ENCODE data around the gene HECW1.

Gene HECW1

DNA sequence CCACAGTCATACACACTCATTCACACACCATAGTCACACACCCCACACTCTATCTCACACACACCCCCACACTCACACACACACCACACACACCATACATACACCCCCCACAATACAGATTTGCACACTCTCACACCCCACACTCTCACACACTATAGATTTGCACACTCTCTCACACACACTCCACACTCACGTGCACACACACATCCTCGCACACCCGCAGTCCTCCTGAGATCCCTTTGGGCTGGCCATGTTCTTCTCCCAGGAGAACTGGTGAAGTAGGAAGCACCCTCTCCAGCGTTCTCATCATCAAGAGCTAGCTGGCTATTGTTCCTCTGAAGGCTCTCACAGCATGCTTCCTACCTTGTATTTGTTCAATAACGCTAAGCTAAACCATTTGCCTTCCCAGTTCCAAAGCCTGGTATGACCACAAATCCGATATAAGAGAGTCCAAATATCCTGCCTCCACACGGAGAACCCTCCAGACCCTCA is 86.2 kb downstream of the HECW1 start:
- ChIA-PET CTCF (interaction anchor here (0.6 to 1.1 kb wide), 4 partner anchors 15 to 641 kb away, joined by 3 to 5 read pairs (median 4); no protein-coding TSS in a partner anchor), POLR2A (interaction anchor here (0.8 kb wide), 1 partner anchor 384 kb away, joined by 3 read pairs; the partner anchor contains the start of gene STK17A)
- H3K27ac ChIP-seq (ENCODE audit: extremely low read depth, low read depth, low read length) = no peak overlapping the region

DNA sequence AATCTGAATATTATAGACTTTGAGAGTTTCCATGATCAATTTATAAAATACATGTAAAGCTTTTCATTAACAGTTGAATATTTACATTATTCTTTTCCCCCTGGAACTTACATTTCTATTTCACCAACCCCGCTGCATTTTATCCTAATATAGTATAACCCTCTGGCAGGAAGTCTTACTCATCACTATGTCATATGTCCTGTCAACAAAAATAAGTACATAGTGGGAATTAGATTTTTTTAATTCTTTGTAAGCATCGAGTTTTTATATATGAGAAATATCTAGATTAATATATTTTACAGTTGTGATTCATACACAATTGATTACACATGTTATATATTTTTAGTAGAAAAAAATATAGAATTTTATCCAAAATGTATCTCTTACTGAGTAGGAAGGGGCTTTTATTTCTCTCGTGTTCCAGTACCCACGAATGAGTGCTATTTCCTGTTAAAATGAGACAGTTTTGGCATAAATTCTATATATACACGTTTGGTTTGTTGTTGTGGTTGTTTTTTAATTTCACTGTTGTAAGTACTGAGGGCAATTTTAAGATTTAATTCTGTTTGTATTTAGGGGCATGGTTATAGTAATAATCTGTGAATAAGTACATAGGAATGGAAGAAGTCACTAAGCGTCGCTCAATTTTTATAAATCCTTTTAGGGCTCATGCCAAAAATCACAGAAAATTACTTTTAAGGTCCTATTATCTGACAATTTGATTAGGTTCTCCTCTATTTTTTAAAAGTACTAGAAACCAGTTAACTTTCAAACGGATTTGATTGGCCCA is 87.1 kb downstream of the HECW1 start:
- Histone ChIP-seq H3K4me3 (ENCODE audit: low read depth, low read length) (no peak overlapping the region), H3K4me1 (ENCODE audit: control insufficient read depth, insufficient read depth, low read length) (no peaks in the 10 kb centered on the region), H3K9me3 (ENCODE audit: control insufficient read depth, insufficient read depth, low read depth, low read length) (no peaks in the 10 kb centered on the region), H3K27ac (ENCODE audit: extremely low read depth, low read depth, low read length) (no peak overlapping the region), H3K36me3 (ENCODE audit: control insufficient read depth in 2 of 2, insufficient read depth in 1 of 2, low read length in 2 of 2) (no peaks in the 10 kb centered on the region)
- CTCF ChIA-PET = interaction anchor here (0.6 to 1.1 kb wide), 3 partner anchors 14 to 640 kb away, joined by 3 to 4 read pairs (median 3); no protein-coding TSS in a partner anchor
- POLR2A ChIA-PET = interaction anchor here (0.8 kb wide), 1 partner anchor 383 kb away, joined by 3 read pairs; the partner anchor contains the start of gene STK17A
- TF ChIP-seq EGR2 (tag by site-specific recombination; IDR thresholded peaks at IDR 0.05; ENCODE audit: low read depth) (no peak), ZNF629 (tag by site-specific recombination; IDR thresholded peaks at IDR 0.05) (no peak), ZNF830 (tag by site-specific recombination; IDR thresholded peaks at IDR 0.05; ENCODE audit: low read depth) (no peak), ZSCAN23 (tag by site-specific recombination; IDR thresholded peaks at IDR 0.05) (no peak), MZF1 (tag by site-specific recombination; IDR thresholded peaks at IDR 0.05; ENCODE audit: borderline replicate concordance) (no peak), ZBTB20 (tag by site-specific recombination; IDR thresholded peaks at IDR 0.05) (no peak), ZNF529 (tag by site-specific recombination; IDR thresholded peaks at IDR 0.05; ENCODE audit: insufficient replicate concordance) (no peak), ZNF354C (tag by site-specific recombination; IDR thresholded peaks at IDR 0.05; ENCODE audit: borderline replicate concordance, low read depth) (no peak)
- TF ChIP-seq, protein P1, sequence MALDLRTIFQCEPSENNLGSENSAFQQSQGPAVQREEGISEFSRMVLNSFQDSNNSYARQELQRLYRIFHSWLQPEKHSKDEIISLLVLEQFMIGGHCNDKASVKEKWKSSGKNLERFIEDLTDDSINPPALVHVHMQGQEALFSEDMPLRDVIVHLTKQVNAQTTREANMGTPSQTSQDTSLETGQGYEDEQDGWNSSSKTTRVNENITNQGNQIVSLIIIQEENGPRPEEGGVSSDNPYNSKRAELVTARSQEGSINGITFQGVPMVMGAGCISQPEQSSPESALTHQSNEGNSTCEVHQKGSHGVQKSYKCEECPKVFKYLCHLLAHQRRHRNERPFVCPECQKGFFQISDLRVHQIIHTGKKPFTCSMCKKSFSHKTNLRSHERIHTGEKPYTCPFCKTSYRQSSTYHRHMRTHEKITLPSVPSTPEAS (tag by site-specific recombination; IDR thresholded peaks at IDR 0.05) = no peak
- TF ChIP-seq, protein P2, sequence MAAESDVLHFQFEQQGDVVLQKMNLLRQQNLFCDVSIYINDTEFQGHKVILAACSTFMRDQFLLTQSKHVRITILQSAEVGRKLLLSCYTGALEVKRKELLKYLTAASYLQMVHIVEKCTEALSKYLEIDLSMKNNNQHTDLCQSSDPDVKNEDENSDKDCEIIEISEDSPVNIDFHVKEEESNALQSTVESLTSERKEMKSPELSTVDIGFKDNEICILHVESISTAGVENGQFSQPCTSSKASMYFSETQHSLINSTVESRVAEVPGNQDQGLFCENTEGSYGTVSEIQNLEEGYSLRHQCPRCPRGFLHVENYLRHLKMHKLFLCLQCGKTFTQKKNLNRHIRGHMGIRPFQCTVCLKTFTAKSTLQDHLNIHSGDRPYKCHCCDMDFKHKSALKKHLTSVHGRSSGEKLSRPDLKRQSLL (tag by site-specific recombination; IDR thresholded peaks at IDR 0.05) = no peak

More for the DNA sequence above, 86.2 kb downstream of the HECW1 start:
- no peak for TF ChIP-seq ZNF658 (tag by site-specific recombination; IDR thresholded peaks at IDR 0.05)
- TF ChIP-seq, protein P3, sequence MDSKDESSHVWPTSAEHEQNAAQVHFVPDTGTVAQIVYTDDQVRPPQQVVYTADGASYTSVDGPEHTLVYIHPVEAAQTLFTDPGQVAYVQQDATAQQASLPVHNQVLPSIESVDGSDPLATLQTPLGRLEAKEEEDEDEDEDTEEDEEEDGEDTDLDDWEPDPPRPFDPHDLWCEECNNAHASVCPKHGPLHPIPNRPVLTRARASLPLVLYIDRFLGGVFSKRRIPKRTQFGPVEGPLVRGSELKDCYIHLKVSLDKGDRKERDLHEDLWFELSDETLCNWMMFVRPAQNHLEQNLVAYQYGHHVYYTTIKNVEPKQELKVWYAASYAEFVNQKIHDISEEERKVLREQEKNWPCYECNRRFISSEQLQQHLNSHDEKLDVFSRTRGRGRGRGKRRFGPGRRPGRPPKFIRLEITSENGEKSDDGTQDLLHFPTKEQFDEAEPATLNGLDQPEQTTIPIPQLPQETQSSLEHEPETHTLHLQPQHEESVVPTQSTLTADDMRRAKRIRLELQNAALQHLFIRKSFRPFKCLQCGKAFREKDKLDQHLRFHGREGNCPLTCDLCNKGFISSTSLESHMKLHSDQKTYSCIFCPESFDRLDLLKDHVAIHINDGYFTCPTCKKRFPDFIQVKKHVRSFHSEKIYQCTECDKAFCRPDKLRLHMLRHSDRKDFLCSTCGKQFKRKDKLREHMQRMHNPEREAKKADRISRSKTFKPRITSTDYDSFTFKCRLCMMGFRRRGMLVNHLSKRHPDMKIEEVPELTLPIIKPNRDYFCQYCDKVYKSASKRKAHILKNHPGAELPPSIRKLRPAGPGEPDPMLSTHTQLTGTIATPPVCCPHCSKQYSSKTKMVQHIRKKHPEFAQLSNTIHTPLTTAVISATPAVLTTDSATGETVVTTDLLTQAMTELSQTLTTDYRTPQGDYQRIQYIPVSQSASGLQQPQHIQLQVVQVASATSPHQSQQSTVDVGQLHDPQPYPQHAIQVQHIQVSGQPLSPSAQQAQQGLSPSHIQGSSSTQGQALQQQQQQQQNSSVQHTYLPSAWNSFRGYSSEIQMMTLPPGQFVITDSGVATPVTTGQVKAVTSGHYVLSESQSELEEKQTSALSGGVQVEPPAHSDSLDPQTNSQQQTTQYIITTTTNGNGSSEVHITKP (tag by site-specific recombination; IDR thresholded peaks at IDR 0.05) = no peak
- TF ChIP-seq, protein P2 (tag by site-specific recombination; IDR thresholded peaks at IDR 0.05) = no peak
- TF ChIP-seq ZNF610 (tag by site-specific recombination; IDR thresholded peaks at IDR 0.05; ENCODE audit: borderline replicate concordance) = no peak
- TF ChIP-seq ZNF623 (tag by site-specific recombination; IDR thresholded peaks at IDR 0.05) = no peak
- TF ChIP-seq ZNF24 (tag by site-specific recombination; IDR thresholded peaks at IDR 0.05) = no peak
- TF ChIP-seq, protein P4, sequence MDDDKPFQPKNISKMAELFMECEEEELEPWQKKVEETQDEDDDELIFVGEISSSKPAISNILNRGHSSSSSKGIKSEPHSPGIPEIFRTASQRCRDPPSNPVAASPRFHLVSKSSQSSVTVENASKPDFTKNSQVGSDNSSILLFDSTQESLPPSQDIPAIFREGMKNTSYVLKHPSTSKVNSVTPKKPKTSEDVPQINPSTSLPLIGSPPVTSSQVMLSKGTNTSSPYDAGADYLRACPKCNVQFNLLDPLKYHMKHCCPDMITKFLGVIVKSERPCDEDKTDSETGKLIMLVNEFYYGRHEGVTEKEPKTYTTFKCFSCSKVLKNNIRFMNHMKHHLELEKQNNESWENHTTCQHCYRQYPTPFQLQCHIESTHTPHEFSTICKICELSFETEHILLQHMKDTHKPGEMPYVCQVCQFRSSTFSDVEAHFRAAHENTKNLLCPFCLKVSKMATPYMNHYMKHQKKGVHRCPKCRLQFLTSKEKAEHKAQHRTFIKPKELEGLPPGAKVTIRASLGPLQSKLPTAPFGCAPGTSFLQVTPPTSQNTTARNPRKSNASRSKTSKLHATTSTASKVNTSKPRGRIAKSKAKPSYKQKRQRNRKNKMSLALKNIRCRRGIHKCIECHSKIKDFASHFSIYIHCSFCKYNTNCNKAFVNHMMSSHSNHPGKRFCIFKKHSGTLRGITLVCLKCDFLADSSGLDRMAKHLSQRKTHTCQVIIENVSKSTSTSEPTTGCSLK (tag by site-specific recombination; IDR thresholded peaks at IDR 0.05) = no peak
- TF ChIP-seq, protein P5, sequence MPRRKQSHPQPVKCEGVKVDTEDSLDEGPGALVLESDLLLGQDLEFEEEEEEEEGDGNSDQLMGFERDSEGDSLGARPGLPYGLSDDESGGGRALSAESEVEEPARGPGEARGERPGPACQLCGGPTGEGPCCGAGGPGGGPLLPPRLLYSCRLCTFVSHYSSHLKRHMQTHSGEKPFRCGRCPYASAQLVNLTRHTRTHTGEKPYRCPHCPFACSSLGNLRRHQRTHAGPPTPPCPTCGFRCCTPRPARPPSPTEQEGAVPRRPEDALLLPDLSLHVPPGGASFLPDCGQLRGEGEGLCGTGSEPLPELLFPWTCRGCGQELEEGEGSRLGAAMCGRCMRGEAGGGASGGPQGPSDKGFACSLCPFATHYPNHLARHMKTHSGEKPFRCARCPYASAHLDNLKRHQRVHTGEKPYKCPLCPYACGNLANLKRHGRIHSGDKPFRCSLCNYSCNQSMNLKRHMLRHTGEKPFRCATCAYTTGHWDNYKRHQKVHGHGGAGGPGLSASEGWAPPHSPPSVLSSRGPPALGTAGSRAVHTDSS (tag by site-specific recombination; IDR thresholded peaks at IDR 0.05) = no peak
- TF ChIP-seq ZNF155 (tag by site-specific recombination; IDR thresholded peaks at IDR 0.05) = no peak
- no peak for TF ChIP-seq SP2 (tag by site-specific recombination; IDR thresholded peaks at IDR 0.05)
- no peak for TF ChIP-seq ZNF211 (tag by site-specific recombination; IDR thresholded peaks at IDR 0.05; ENCODE audit: low read depth)
- H3K4me3 ChIP-seq (ENCODE audit: low read depth, low read length) = no peak overlapping the region
- H3K9me3 ChIP-seq (ENCODE audit: control insufficient read depth, insufficient read depth, low read depth, low read length) = no peaks in the 10 kb centered on the region
- no peaks in the 10 kb centered on the region for H3K36me3 ChIP-seq (ENCODE audit: control insufficient read depth in 2 of 2, insufficient read depth in 1 of 2, low read length in 2 of 2)
- no peaks in the 10 kb centered on the region for H3K4me1 ChIP-seq (ENCODE audit: control insufficient read depth, insufficient read depth, low read length)
